Liver (tissue), 9 donors: ENCODE results near the gene MEX3B. TPM values are rescaled to one million over a fixed set of nuclear protein-coding genes. Genes with fewer than 3 reads are reported as not detected.

ENCODE experiments used
- DNase-seq: peaks from one replicate; pipeline ENCODE4 v3.0.0-alpha.2; 2017; ENCODE audit warnings: low spot score
- H3K27ac ChIP-seq, 2 donors: one replicate each; pipeline ENCODE4 v1.7.0; 2013; ENCODE audit warnings: inconsistent platforms in 2 of 2, low read length in 2 of 2, control low read depth in 1 of 2, low read depth in 1 of 2, mild to moderate bottlenecking in 1 of 2
- H3K27me3 ChIP-seq, 4 donors: one replicate each; pipeline versions ENCODE4 v1.6.1 to v1.7.0; 2013; ENCODE audit warnings: low read length in 3 of 4, inconsistent platforms in 1 of 4, mild to moderate bottlenecking in 1 of 4, moderate library complexity in 1 of 4; ENCODE audit not compliant: control insufficient read depth in 4 of 4, insufficient read depth in 4 of 4
- H3K36me3 ChIP-seq, 4 donors: one replicate each; pipeline versions ENCODE4 v1.6.1 to v1.7.0; 2013; ENCODE audit warnings: low read length in 3 of 4, mild to moderate bottlenecking in 3 of 4, low read depth in 1 of 4, moderate library complexity in 1 of 4; ENCODE audit not compliant: control insufficient read depth in 4 of 4, insufficient read depth in 3 of 4
- H3K4me1 ChIP-seq, 4 donors: one replicate each; pipeline versions ENCODE4 v1.6.1 to v1.7.0; 2013; ENCODE audit warnings: low read length in 3 of 4, mild to moderate bottlenecking in 3 of 4, moderate library complexity in 1 of 4; ENCODE audit not compliant: control insufficient read depth in 4 of 4, insufficient read depth in 4 of 4
- H3K4me3 ChIP-seq, 3 donors: one replicate each; pipeline versions ENCODE4 v1.6.1 to v1.7.0; 2013; ENCODE audit warnings: low read length in 3 of 3, control low read depth in 1 of 3, low read depth in 1 of 3, mild to moderate bottlenecking in 1 of 3
- H3K9ac ChIP-seq, 2 donors: one replicate each; pipeline ENCODE4 v1.7.0; 2013; ENCODE audit warnings: low read length in 2 of 2, mild to moderate bottlenecking in 2 of 2, moderate library complexity in 2 of 2, control low read depth in 1 of 2, low read depth in 1 of 2
- H3K9me3 ChIP-seq, 4 donors: one replicate each; pipeline versions ENCODE4 v1.6.1 to v1.7.0; 2013; ENCODE audit warnings: low read length in 3 of 4; ENCODE audit not compliant: control insufficient read depth in 4 of 4
- EGR1 ChIP-seq, 2 donors: IDR thresholded peaks; 2 replicates each; pipeline ENCODE4 v1.6.1; 2016 to 2018; ENCODE audit warnings: antibody characterized with exemption in 2 of 2, low read depth in 2 of 2
- FOXA1 ChIP-seq: IDR thresholded peaks from 2 replicates; pipeline ENCODE4 v1.6.1; 2016; ENCODE audit warnings: antibody characterized with exemption
- FOXA2 ChIP-seq: IDR thresholded peaks from 2 replicates; pipeline ENCODE4 v1.6.1; 2016; ENCODE audit warnings: antibody characterized with exemption
- GABPA ChIP-seq, 2 donors: IDR thresholded peaks in 1 of 2; conservative IDR thresholded peaks in 1 of 2; 2 replicates each; pipeline ENCODE4 v1.6.1; 2016; ENCODE audit warnings: antibody characterized with exemption in 2 of 2, mild to moderate bottlenecking in 1 of 2, moderate library complexity in 1 of 2
- HNF4A ChIP-seq, 2 donors: conservative IDR thresholded peaks; 2 replicates each; pipeline ENCODE4 v1.6.1; 2016; ENCODE audit warnings: antibody characterized with exemption in 2 of 2, mild to moderate bottlenecking in 2 of 2
- JUND ChIP-seq, 2 donors: IDR thresholded peaks; 2 replicates each; pipeline ENCODE4 v1.6.1; 2016; ENCODE audit warnings: antibody characterized with exemption in 2 of 2
- NR2F2 ChIP-seq: IDR thresholded peaks from 2 replicates; pipeline ENCODE4 v1.6.1; 2016; ENCODE audit warnings: antibody characterized with exemption
- RAD21 ChIP-seq, 2 donors: IDR thresholded peaks; 2 replicates each; pipeline ENCODE4 v1.6.1; 2016; ENCODE audit warnings: antibody characterized with exemption in 2 of 2, mild to moderate bottlenecking in 2 of 2
- SP1 ChIP-seq: IDR thresholded peaks from 2 replicates; pipeline ENCODE4 v1.6.1; 2018; ENCODE audit warnings: antibody characterized with exemption, mild to moderate bottlenecking
- TAF1 ChIP-seq: conservative IDR thresholded peaks from 2 replicates; pipeline ENCODE4 v1.6.1; 2016; ENCODE audit warnings: antibody characterized with exemption, mild to moderate bottlenecking
- YY1 ChIP-seq: IDR thresholded peaks from 2 replicates; pipeline ENCODE4 v1.6.1; 2016; ENCODE audit warnings: antibody characterized with exemption, mild to moderate bottlenecking
- WGBS: extraction: QIAGEN DNeasy Blood & Tissue Kit; methylation state at CpG from one replicate; pipeline ENCODE4 v1.1.7; 2013; 5-methylcytosine and 5-hydroxymethylcytosine counted together
- polyA plus RNA-seq, 2 donors: library from polyadenylated mRNA; stranded (reverse) in 1 of 2; unstranded in 1 of 2; fragments of 200-250 nt in 1 of 2; fragments of >200 nt in 1 of 2; fragmentation: Nextera tagmentation in 1 of 2; extraction: Ambion mirVana in 1 of 2; gene quantifications; one replicate each; pipeline versions ENCODE4 v1.2.1 to v1.2.3, GENCODE V29; 2013 to 2015
- total RNA-seq, 2 donors: library from RNA; depleted of rRNA; stranded (reverse); fragments of >200 nt; gene quantifications; one replicate each; pipeline ENCODE4 v1.2.3, GENCODE V29; 2014
- TF ChIP-seq, protein P1 (sequence below): fragments of 150-350 bp; IDR thresholded peaks from 2 replicates; pipeline ENCODE4 v1.5.1; 2017; ENCODE audit warnings: improper control_type of control experiment, low read depth, low read length; ENCODE audit not compliant: missing input control
- TF ChIP-seq, protein P2 (sequence below): IDR thresholded peaks from 2 replicates; pipeline ENCODE4 v1.6.1; 2016; ENCODE audit warnings: antibody characterized with exemption
- TF ChIP-seq, protein P3 (sequence below): IDR thresholded peaks from 2 replicates; pipeline ENCODE4 v1.6.1; 2016; ENCODE audit warnings: antibody characterized with exemption, mild to moderate bottlenecking
- TF ChIP-seq, protein P4 (sequence below): IDR thresholded peaks from 2 replicates; pipeline ENCODE4 v1.6.1; 2016; ENCODE audit warnings: antibody characterized with exemption
- donor health status: healthy.
- donor health status: healthy.
- donor health status: healthy.
- donor health status: healthy.
- donor health status: healthy.

Gene MEX3B
- total and polyA plus RNA-seq, 4 donors: 0.33 to 1.4 (median 0.89) TPM; not detected in 1

DNA sequence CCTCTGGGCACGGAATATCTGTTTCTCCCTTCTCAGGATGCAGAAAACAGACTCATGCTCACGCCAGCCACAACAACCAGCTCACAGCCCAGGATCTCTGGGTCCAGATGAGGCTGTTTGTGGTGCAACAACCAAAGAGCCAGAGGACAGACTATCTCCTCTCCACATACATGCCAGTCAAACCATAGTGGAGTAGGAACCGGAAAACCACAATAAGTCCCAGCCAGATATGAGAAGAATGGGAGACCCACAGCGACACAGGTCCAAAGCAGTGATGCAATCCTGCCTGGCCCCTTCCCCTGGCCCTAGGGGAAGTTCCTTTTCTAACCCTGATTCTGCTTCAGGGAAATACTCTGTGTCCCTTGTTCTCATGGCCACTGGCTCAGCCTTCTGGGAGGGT is 27.6 kb downstream of the MEX3B start (continued):
- TF ChIP-seq, protein P1, sequence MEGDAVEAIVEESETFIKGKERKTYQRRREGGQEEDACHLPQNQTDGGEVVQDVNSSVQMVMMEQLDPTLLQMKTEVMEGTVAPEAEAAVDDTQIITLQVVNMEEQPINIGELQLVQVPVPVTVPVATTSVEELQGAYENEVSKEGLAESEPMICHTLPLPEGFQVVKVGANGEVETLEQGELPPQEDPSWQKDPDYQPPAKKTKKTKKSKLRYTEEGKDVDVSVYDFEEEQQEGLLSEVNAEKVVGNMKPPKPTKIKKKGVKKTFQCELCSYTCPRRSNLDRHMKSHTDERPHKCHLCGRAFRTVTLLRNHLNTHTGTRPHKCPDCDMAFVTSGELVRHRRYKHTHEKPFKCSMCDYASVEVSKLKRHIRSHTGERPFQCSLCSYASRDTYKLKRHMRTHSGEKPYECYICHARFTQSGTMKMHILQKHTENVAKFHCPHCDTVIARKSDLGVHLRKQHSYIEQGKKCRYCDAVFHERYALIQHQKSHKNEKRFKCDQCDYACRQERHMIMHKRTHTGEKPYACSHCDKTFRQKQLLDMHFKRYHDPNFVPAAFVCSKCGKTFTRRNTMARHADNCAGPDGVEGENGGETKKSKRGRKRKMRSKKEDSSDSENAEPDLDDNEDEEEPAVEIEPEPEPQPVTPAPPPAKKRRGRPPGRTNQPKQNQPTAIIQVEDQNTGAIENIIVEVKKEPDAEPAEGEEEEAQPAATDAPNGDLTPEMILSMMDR: no peak
- no peak for TF ChIP-seq JUND (IDR thresholded peaks at IDR 0.05)
- no peak for TF ChIP-seq EGR1 (IDR thresholded peaks at IDR 0.05; ENCODE audit: low read depth in 2 of 2)
- TF ChIP-seq SP1: no peak
- no peak for TF ChIP-seq TAF1
- TF ChIP-seq, protein P2, sequence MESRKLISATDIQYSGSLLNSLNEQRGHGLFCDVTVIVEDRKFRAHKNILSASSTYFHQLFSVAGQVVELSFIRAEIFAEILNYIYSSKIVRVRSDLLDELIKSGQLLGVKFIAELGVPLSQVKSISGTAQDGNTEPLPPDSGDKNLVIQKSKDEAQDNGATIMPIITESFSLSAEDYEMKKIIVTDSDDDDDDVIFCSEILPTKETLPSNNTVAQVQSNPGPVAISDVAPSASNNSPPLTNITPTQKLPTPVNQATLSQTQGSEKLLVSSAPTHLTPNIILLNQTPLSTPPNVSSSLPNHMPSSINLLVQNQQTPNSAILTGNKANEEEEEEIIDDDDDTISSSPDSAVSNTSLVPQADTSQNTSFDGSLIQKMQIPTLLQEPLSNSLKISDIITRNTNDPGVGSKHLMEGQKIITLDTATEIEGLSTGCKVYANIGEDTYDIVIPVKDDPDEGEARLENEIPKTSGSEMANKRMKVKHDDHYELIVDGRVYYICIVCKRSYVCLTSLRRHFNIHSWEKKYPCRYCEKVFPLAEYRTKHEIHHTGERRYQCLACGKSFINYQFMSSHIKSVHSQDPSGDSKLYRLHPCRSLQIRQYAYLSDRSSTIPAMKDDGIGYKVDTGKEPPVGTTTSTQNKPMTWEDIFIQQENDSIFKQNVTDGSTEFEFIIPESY: no peak
- no peak for TF ChIP-seq FOXA2

DNA sequence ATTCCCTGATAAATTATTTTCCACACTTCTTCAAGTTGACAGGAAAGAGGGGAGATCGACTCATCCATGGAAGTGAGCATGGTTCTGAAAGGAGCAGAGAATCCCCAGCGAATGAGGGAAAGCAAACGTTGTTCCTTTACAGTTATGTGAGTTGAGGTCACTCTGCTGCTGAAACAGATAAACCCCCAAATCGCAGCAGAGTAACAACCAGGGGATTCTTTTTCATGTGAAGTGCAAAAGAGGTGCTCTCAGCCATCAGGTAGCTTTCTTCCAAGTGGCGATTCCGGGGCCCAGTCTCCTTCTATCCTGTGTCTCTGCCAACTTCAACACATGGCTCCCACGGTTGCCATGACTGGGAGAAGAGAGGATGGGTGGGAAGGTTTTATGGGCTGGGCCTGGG is 28.2 kb downstream of the MEX3B start:
- Histone ChIP-seq H3K27ac (no peak overlapping the region), H3K27me3 (peaks cover 0 to 15% (median 2%) of the 10 kb centered on the region in 4 donors), H3K9ac (no peak overlapping the region), H3K4me1 (no peaks in the 10 kb centered on the region), H3K36me3 (no peaks in the 10 kb centered on the region), H3K4me3 (no peak overlapping the region), H3K9me3 (no peaks in the 10 kb centered on the region)
- no peak for DNase-seq
- TF ChIP-seq FOXA1 (no peak), RAD21 (IDR thresholded peaks at IDR 0.05) (no peak)
- 64% methylated on average over 7 of the region's 7 CpGs for WGBS

DNA sequence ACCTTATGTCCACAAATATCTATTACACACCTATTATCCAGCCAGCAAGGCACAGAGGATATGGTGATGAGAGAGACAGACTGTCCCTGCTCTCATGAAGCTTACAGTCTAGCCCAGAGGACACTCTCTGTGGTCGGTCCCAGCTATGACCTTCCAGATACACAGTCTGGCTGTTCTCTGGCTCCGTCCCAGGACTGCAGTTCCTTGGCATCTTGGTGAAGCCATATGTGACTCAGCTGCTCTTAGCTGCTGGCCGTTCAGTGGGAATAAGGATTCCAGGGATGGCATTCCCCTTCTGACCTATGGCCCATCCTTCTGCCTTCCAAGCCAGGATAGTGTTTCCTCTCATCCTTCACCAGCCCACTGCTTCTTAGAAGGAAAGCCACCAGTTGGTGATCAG is 30.8 kb downstream of the MEX3B start:
- 83% methylated on average over 3 of the region's 3 CpGs for WGBS
- H3K27ac ChIP-seq: no peak overlapping the region
- no peak for DNase-seq
- no peaks in the 10 kb centered on the region for H3K36me3 ChIP-seq
- TF ChIP-seq HNF4A (conservative IDR thresholded peaks at IDR 0.05) (no peak), FOXA1 (no peak), NR2F2 (no peak), SP1 (no peak), FOXA2 (no peak), YY1 (no peak), GABPA (IDR thresholded peaks at IDR 0.05 in 1 of 2, conservative IDR thresholded peaks at IDR 0.05 in 1 of 2) (no peak), RAD21 (IDR thresholded peaks at IDR 0.05) (no peak)
- TF ChIP-seq, protein P3, sequence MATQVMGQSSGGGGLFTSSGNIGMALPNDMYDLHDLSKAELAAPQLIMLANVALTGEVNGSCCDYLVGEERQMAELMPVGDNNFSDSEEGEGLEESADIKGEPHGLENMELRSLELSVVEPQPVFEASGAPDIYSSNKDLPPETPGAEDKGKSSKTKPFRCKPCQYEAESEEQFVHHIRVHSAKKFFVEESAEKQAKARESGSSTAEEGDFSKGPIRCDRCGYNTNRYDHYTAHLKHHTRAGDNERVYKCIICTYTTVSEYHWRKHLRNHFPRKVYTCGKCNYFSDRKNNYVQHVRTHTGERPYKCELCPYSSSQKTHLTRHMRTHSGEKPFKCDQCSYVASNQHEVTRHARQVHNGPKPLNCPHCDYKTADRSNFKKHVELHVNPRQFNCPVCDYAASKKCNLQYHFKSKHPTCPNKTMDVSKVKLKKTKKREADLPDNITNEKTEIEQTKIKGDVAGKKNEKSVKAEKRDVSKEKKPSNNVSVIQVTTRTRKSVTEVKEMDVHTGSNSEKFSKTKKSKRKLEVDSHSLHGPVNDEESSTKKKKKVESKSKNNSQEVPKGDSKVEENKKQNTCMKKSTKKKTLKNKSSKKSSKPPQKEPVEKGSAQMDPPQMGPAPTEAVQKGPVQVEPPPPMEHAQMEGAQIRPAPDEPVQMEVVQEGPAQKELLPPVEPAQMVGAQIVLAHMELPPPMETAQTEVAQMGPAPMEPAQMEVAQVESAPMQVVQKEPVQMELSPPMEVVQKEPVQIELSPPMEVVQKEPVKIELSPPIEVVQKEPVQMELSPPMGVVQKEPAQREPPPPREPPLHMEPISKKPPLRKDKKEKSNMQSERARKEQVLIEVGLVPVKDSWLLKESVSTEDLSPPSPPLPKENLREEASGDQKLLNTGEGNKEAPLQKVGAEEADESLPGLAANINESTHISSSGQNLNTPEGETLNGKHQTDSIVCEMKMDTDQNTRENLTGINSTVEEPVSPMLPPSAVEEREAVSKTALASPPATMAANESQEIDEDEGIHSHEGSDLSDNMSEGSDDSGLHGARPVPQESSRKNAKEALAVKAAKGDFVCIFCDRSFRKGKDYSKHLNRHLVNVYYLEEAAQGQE: no peak
- TF ChIP-seq, protein P2: no peak
- TF ChIP-seq, protein P4, sequence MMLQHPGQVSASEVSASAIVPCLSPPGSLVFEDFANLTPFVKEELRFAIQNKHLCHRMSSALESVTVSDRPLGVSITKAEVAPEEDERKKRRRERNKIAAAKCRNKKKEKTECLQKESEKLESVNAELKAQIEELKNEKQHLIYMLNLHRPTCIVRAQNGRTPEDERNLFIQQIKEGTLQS: no peak
- H3K4me3 ChIP-seq: no peak overlapping the region
- peaks cover 0 to 14% (median 2%) of the 10 kb centered on the region in 4 donors for H3K27me3 ChIP-seq
- no peaks in the 10 kb centered on the region for H3K4me1 ChIP-seq
- H3K9ac ChIP-seq: no peak overlapping the region
- H3K9me3 ChIP-seq: no peaks in the 10 kb centered on the region
